Measurements from ENCODE around the gene PRKN. TPM values are rescaled to one million over a fixed set of nuclear protein-coding genes. Genes with fewer than 3 reads are reported as not detected.

Gene PRKN
- total and polyA plus RNA-seq, 2 experiments from 2014 or later: 0.10 to 0.84 TPM

- Histone ChIP-seq H3K36me3 (ENCODE audit: insufficient read depth) (no peaks in the 10 kb centered on the region), H3K4me3 (no peak overlapping the region), H3K27ac (ENCODE audit: low read depth) (no peak overlapping the region), H3F3A (replicated peaks; ENCODE audit: low read depth) (no peaks in the 10 kb centered on the region), H3K4me2 (no peak overlapping the region), H3K27me3 (ENCODE audit: insufficient read depth) (no peaks in the 10 kb centered on the region), H4K20me1 (replicated peaks; ENCODE audit: insufficient read depth) (no peaks in the 10 kb centered on the region), H3K9me2 (ENCODE audit: insufficient read depth) (no peaks in the 10 kb centered on the region), H3K4me1 (ENCODE audit: insufficient read depth) (no peaks in the 10 kb centered on the region), H2AFZ (no peak overlapping the region), H3K79me2 (replicated peaks; ENCODE audit: insufficient read depth) (no peaks in the 10 kb centered on the region)
- Mint-ChIP-seq H3K9me3 (no peaks in the 10 kb centered on the region), H3K4me3 (no peak overlapping the region), H3K27ac (no peak overlapping the region), H3K36me3 (ENCODE audit: low read depth) (no peaks in the 10 kb centered on the region), H3K4me1 (0 out of 3 replicates have a peak, but pooled peaks cover 2% of the 10 kb centered on the region), H3K27me3 (ENCODE audit: insufficient read depth, low read depth, poor library complexity) (no peaks in the 10 kb centered on the region)
- DNase-seq (ENCODE audit: low spot score): no peak
- TF ChIP-seq ETS1 (IDR thresholded peaks at IDR 0.05): no peak
- TF ChIP-seq NANOG (IDR thresholded peaks at IDR 0.05; ENCODE audit: borderline replicate concordance): no peak
- no peak for TF ChIP-seq CREB1 (CRISPR knock-in tag; IDR thresholded peaks at IDR 0.05; ENCODE audit: low read depth)
- no peak for TF ChIP-seq ZNF114 (CRISPR knock-in tag; IDR thresholded peaks at IDR 0.05)
- TF ChIP-seq CTCF (conservative IDR thresholded peaks at IDR 0.05; ENCODE audit: low read depth in 2 of 2): no peak
- TF ChIP-seq POLR2AphosphoS5 (IDR thresholded peaks at IDR 0.05; ENCODE audit: low read depth): no peak
- TF ChIP-seq STAT1 (IDR thresholded peaks at IDR 0.05; ENCODE audit: unreplicated experiment): no peak
- TF ChIP-seq EZH2phosphoT487 (IDR thresholded peaks at IDR 0.05; ENCODE audit: unreplicated experiment): no peak
- no peak for TF ChIP-seq EZH2 (IDR thresholded peaks at IDR 0.05; ENCODE audit: low read depth, unreplicated experiment)
- TF ChIP-seq JUNB (IDR thresholded peaks at IDR 0.05; ENCODE audit: unreplicated experiment): no peak
- TF ChIP-seq REST (IDR thresholded peaks at IDR 0.05; ENCODE audit: unreplicated experiment): no peak
- ATAC-seq: no peak
Observed at GRCh38 chr6:162702446-162702845, 25.1 kb downstream of the PRKN start.

All from GM23338 (cell line).